ENCODE data around the gene CD164.
A peak's percentile ranks its signal among the peaks of the same experiment; 100 is the strongest.
"Not testable (repeated sequence)": the region's sequence is repeated elsewhere in the genome, so short reads cannot be mapped to it uniquely, and the experiment has no call there.

CD164 gene

DNA sequence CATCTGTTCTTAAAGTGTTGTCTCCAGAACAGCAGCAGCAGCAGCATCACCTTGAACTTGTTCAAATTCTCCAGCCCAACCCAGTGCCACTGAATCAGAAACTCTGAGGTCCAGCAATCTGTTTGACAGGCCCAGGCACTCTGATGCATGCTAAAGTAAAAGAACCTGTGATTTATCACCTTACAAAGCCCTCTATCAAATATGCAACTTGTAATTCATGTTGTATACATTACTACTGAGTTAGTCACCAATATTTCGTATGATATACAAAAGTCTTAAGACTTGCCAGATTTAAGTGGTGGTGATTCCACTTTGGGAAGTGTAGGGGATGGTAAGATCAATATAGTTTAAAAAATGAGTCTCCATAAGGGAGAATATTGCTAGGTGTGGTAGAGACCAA, 6.0 kb upstream of the CD164 start:
- Mint-ChIP-seq H3K27ac (no peak overlapping the region), H3K27me3 (no peaks in the 10 kb centered on the region), H3K9me3 (no peaks in the 10 kb centered on the region), H3K4me1 (ENCODE audit: low read depth) (peaks cover 28% of the 10 kb centered on the region), H3K36me3 (ENCODE audit: low read depth) (no peaks in the 10 kb centered on the region), H3K4me3 (no peak overlapping the region)
- DNase-seq = no peak

- peak overlapping the region; percentile 100 for H3K27ac Mint-ChIP-seq
- H3K27me3 Mint-ChIP-seq = no peaks in the 10 kb centered on the region
- no peaks in the 10 kb centered on the region for H3K9me3 Mint-ChIP-seq
- peaks cover 32% of the 10 kb centered on the region for H3K4me1 Mint-ChIP-seq (ENCODE audit: low read depth)
- H3K4me3 Mint-ChIP-seq = peak overlapping the region; percentile 92
- H3K36me3 Mint-ChIP-seq (ENCODE audit: low read depth) = peaks cover 36% of the 10 kb centered on the region
- no peak for DNase-seq
These were observed 1.2 kb upstream of the CD164 start for GRCh38 chr6:109383438-109383940.

DNA sequence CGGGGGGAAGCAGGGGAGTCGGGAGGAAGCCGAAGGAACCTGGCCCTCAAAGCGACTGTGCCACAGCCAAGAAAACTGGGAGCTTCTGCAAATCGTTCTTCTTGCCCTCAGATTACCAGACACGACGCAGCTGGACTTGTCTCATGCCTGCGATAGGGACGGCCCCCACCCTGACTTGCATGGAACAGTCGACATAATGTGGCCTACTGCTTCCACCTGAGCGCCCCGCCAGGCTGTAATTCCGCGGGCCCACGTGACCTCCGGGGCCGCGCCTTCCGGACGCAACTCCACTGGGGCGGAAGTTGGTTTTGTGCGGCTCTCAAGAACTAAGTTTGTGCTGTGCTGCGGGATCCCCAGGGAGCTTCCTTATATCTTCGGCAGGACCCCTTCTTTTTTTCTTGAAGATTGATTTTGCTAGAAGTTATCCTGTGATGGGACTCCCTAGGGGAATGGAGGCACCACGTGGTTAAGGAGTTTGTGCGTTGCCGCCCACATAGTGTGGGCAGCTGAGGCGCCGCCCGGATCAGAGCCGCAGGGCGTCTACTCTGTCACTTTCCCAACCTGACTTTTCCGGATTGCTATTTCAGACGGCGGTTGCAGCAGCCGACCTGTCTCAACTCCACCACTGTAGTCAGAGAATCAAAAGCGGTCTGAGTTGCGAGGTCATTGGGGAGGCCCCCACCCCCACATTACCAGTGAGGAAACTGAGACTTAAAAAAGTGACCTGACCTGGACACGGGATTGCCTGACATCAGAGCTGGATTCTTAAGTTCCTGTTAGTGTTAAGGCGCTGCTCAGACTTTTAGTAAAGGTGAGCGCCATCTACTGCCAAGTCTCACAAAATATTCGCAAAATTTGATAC, 540 bp upstream of the CD164 start:
- Mint-ChIP-seq H3K27me3 (no peaks in the 10 kb centered on the region), H3K27ac (peak overlapping the region; percentile 100), H3K4me1 (ENCODE audit: low read depth) (peaks cover 39% of the 10 kb centered on the region), H3K4me3 (peak overlapping the region; percentile 92), H3K9me3 (no peaks in the 10 kb centered on the region), H3K36me3 (ENCODE audit: low read depth) (peaks cover 42% of the 10 kb centered on the region)
- DNase-seq = peak; percentile 94

DNA sequence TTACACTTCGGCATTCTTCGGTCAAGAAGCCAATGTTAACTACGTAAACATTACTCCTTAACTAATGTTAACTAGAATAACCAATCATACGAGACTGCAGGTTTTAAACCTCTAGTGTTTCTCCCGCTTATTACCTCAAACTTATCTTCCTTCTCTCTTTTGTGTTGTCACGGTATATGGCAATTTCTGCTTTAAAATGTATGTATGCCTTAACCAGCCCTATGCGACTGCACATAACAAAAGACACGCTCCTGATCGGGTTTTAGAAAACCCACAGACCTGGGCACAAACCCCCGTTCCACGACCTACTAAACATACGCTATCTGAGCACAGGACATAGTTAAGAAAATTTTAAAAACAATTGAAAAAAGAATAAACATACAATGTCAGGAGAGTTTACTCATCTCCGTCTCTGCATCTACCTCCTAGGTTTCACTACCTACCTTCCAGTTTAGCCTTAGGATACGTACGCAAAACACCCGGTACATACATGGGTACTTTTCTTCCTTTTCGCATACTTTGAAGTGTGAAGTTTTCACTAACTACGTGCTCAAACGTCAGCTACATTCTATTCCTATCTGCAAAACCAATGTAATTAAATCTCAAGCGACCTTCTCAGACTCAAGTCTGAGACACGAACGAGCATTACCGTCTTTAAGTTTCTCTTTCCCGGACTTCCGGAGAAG, 1.1 kb downstream of the CD164 start:
- H3K27me3 Mint-ChIP-seq = no peaks in the 10 kb centered on the region
- peak overlapping the region; percentile 98 for H3K27ac Mint-ChIP-seq
- peak overlapping the region; percentile 92 for H3K4me3 Mint-ChIP-seq
- H3K9me3 Mint-ChIP-seq = no peaks in the 10 kb centered on the region
- peaks cover 55% of the 10 kb centered on the region for H3K4me1 Mint-ChIP-seq (ENCODE audit: low read depth)
- DNase-seq = no peak
- peaks cover 58% of the 10 kb centered on the region for H3K36me3 Mint-ChIP-seq (ENCODE audit: low read depth)

GRCh38 chr6:109379711-109380110, 2.6 kb downstream of the CD164 start:
- H3K4me1 Mint-ChIP-seq (ENCODE audit: low read depth) = peaks cover 64% of the 10 kb centered on the region
- peaks cover 73% of the 10 kb centered on the region for H3K36me3 Mint-ChIP-seq (ENCODE audit: low read depth)
- H3K9me3 Mint-ChIP-seq = no peaks in the 10 kb centered on the region
- no peak for DNase-seq
- H3K4me3 Mint-ChIP-seq = peak overlapping the region; percentile 92
- H3K27me3 Mint-ChIP-seq = no peaks in the 10 kb centered on the region
- H3K27ac Mint-ChIP-seq = peak overlapping the region; percentile 87

- Mint-ChIP-seq H3K9me3 (no peaks in the 10 kb centered on the region), H3K36me3 (ENCODE audit: low read depth) (peaks cover 89% of the 10 kb centered on the region), H3K27me3 (no peaks in the 10 kb centered on the region), H3K4me3 (peak overlapping the region; percentile 92), H3K27ac (peak overlapping the region; percentile 87), H3K4me1 (ENCODE audit: low read depth) (peaks cover 68% of the 10 kb centered on the region)
- no peak for DNase-seq
These were observed 4.5 kb downstream of the CD164 start for GRCh38 chr6:109377717-109378116.

DNA sequence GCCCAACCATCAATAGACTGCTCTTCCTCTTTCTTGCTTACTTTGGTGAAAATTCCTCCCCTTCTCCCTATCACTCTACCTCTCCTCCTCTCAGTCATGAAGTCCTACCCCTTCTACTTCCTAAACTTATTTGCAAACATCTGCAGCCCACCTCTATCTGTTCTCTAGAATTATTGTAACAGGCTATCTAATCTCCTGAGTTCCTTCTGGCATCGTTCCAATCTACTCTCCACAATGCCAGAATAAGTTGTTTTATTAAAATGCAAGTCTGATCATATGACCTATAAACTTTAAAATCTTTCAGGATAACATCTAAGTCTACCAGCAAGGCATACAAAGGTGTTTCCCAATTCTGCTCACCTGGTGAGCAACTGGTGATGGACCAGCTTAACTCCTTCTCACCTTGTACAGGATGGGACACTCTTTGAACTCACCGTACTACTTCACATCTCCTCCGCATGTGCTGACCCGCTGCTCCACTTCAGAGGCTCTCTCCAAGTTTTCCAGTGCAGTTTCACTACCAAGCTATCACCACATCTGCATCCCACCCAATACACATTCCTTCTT, 7.9 kb downstream of the CD164 start:
- no peaks in the 10 kb centered on the region for H3K9me3 Mint-ChIP-seq
- H3K4me1 Mint-ChIP-seq (ENCODE audit: low read depth) = peaks cover 88% of the 10 kb centered on the region
- no peak for DNase-seq
- peak overlapping the region; percentile 97 for H3K27ac Mint-ChIP-seq
- H3K27me3 Mint-ChIP-seq = no peaks in the 10 kb centered on the region
- peaks cover 99% of the 10 kb centered on the region for H3K36me3 Mint-ChIP-seq (ENCODE audit: low read depth)
- peak overlapping the region; percentile 70 for H3K4me3 Mint-ChIP-seq

DNA sequence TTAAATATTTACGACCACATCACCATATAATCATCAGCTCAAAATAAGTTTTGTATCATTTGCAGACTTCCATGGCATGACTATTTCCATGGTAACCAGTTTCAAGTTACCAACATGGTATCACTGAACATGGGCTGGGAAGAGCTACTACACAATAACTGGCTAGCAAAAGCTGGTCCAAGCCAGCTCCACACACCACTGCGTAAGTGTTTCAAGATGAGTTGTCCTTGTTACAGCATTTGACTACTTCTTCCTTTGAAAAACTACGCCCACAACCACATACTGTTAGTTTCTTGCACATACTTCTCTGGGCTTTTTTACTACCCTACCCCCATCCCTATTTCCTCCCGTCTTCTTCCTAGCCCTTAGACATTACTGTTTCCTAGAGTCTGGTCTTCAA, 8.5 kb downstream of the CD164 start:
- Mint-ChIP-seq H3K4me1 (ENCODE audit: low read depth) (peaks cover 82% of the 10 kb centered on the region), H3K4me3 (peak overlapping the region; percentile 70), H3K36me3 (ENCODE audit: low read depth) (peaks cover 98% of the 10 kb centered on the region), H3K9me3 (no peaks in the 10 kb centered on the region), H3K27ac (peak overlapping the region; percentile 97), H3K27me3 (no peaks in the 10 kb centered on the region)
- DNase-seq = peak; percentile 43

DNA sequence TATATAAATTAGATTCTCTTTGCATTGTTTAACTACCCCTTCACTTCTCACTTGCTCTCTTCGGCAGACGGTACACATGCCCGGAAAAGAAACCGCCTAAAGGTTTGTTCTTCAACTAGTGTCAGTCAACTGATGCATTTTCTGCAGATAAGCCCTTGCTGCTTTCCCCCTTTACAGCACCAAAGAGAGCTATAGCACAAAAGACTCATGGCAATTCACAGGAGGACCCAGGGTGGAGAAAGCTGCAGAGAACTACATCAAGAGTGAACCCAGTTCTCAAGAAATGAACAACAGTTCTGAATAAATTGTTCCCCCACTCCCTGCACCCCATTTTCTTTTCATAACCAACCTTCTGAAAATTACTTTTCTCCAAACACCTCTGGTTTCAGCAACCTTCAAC, 8.9 kb downstream of the CD164 start:
- no peak for DNase-seq
- H3K36me3 Mint-ChIP-seq (ENCODE audit: low read depth) = peaks cover 99% of the 10 kb centered on the region
- peak overlapping the region; percentile 97 for H3K27ac Mint-ChIP-seq
- peak overlapping the region; percentile 70 for H3K4me3 Mint-ChIP-seq
- no peaks in the 10 kb centered on the region for H3K27me3 Mint-ChIP-seq
- H3K4me1 Mint-ChIP-seq (ENCODE audit: low read depth) = peaks cover 81% of the 10 kb centered on the region
- H3K9me3 Mint-ChIP-seq = no peaks in the 10 kb centered on the region

- H3K36me3 Mint-ChIP-seq (ENCODE audit: low read depth) = peaks cover 98% of the 10 kb centered on the region
- H3K27me3 Mint-ChIP-seq = no peaks in the 10 kb centered on the region
- H3K4me3 Mint-ChIP-seq = peak overlapping the region; percentile 42
- no peaks in the 10 kb centered on the region for H3K9me3 Mint-ChIP-seq
- DNase-seq = no peak
- peak overlapping the region; percentile 89 for H3K27ac Mint-ChIP-seq
- peaks cover 69% of the 10 kb centered on the region for H3K4me1 Mint-ChIP-seq (ENCODE audit: low read depth)
These were observed 10.1 kb downstream of the CD164 start for GRCh38 chr6:109372130-109372529.

DNA sequence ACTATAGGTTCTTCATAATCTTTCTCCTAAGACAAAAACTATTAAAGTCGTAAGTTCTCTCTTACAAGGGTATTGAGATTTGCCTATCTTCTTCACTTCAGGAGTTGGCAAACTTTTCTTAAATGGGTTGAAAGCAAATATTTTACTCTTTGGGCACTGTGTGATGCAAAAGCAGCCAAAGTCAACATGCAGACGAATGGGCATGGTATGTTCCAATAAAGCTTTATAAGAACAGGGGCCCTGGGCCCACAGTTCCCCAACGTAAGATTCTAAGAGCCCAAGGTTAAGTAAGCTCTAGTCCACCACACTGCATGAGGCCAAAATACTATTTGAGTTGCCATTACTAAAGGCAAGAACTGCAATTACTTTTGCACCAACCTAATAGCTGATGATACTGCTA, 11.5 kb downstream of the CD164 start:
- Mint-ChIP-seq H3K27ac (no peak overlapping the region), H3K4me3 (no peak overlapping the region), H3K4me1 (ENCODE audit: low read depth) (peaks cover 62% of the 10 kb centered on the region), H3K36me3 (ENCODE audit: low read depth) (peaks cover 98% of the 10 kb centered on the region), H3K9me3 (no peaks in the 10 kb centered on the region), H3K27me3 (no peaks in the 10 kb centered on the region)
- DNase-seq = no peak

GRCh38 chr6:109370336-109370735, 11.9 kb downstream of the CD164 start:
- peaks cover 60% of the 10 kb centered on the region for H3K4me1 Mint-ChIP-seq (ENCODE audit: low read depth)
- DNase-seq = no peak
- no peak overlapping the region for H3K4me3 Mint-ChIP-seq
- peaks cover 98% of the 10 kb centered on the region for H3K36me3 Mint-ChIP-seq (ENCODE audit: low read depth)
- H3K27ac Mint-ChIP-seq = peak overlapping the region; percentile 50
- no peaks in the 10 kb centered on the region for H3K9me3 Mint-ChIP-seq
- no peaks in the 10 kb centered on the region for H3K27me3 Mint-ChIP-seq

DNA sequence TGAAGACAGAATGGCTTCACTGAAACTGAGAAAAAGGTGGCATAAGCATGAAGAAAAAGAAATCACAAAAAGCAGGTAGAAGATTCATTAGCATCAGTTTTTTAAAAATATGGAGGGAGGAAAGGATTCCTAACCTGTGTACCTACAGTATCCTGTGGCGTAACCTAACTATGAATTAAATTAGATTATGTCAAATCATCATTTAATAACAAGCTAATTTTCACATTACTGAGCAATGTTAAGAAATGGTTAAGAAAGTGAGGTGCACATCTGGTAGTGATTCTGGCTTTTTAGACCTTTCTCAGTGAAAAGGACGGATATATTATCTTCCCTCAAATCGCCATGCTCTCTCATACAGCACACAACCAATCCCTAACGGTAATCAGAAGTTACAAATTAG, 12.5 kb downstream of the CD164 start:
- peaks cover 54% of the 10 kb centered on the region for H3K4me1 Mint-ChIP-seq (ENCODE audit: low read depth)
- no peak for DNase-seq
- H3K9me3 Mint-ChIP-seq = no peaks in the 10 kb centered on the region
- H3K36me3 Mint-ChIP-seq (ENCODE audit: low read depth) = peaks cover 97% of the 10 kb centered on the region
- H3K4me3 Mint-ChIP-seq = no peak overlapping the region
- H3K27me3 Mint-ChIP-seq = no peaks in the 10 kb centered on the region
- peak overlapping the region; percentile 50 for H3K27ac Mint-ChIP-seq

- not testable (repeated sequence) for H3K4me3 Mint-ChIP-seq, H3K9me3 Mint-ChIP-seq, DNase-seq, H3K27me3 Mint-ChIP-seq
- H3K4me1 Mint-ChIP-seq (ENCODE audit: low read depth) = peaks cover 37% of the 10 kb centered on the region
- H3K27ac Mint-ChIP-seq = peak overlapping the region; percentile 44
- peaks cover 94% of the 10 kb centered on the region for H3K36me3 Mint-ChIP-seq (ENCODE audit: low read depth)
These were observed 17.7 kb downstream of the CD164 start for GRCh38 chr6:109364382-109365078.

All from activated T-cell treated with anti-CD3 and anti-CD28 coated beads, Interleukin-2, amount 50 U/mL, for 24 hours (primary cell).